GM19351 (cell line): ENCODE measurements around the gene PRR35.

Experiments
- ATAC-seq: cut with Tn5 transposase; IDR thresholded peaks from one replicate; pipeline ENCODE4 v1.9.1; 2021; ENCODE audit warnings: mild to moderate bottlenecking, moderate library complexity; ENCODE audit not compliant: unreplicated experiment

PRR35 gene

GRCh38 chr16:578232-578869, 18.2 kb downstream of the PRR35 start:
- ATAC-seq, result no peak

DNA sequence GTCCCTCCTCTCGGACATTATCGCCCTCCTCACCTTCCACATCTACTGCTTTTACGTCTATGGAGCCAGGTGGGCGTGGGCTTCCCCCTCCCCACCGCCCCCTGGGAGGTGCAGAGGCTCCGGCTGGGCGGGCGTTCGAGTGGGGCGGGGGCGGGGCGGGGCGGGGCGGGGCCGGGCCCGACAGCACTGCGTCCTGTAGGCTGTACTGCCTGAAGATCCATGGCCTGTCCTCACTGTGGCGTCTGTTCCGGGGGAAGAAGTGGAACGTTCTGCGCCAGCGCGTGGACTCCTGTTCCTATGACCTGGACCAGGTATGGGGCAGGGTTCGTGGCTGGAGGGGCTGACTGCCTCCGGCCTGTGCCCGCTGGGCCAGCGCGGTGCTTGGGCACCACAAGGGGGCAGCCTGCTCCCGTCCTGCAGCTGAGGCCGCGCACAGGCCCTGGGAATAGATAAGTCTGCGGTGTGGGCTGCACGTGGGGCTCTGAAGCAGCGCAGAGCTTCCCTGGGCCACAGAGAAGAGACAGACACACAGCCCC, 18.7 kb downstream of the PRR35 start:
- no peak for ATAC-seq

DNA sequence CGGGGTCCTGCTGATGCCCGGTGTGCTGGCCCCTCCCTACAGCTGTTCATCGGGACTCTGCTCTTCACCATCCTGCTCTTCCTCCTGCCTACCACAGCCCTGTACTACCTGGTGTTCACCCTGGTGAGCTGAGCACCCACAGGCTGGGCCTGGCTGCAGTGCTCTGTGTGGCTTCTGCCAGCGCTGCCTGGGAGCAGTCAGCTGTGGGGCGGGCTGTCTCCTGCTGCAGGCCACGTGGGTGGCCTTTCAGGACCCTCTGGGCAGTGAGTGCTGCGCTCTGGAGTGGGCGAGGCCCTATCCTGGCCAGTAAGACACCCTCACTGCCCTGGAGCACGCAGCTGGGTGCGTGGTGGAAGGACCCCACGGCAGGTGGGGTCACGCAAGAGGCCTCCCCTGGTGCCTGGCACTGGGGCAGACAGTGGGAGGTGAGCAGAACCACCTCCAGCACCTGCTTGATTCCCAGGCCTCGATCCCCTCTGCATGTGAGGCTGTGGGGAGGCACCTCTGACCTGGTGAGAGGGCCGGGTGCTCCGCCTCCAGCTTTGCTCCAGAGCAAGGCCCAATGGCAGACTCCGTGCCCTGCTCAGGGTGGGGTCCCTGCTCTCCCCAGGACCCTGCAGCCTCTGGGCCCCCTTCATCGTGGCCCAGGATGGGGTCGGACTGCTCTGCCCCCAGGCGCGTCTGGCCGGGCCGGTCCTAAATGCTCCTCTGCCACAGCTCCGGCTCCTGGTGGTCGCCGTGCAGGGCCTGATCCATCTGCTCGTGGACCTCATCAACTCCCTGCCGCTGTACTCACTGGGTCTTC, 20.1 kb downstream of the PRR35 start:
- no peak for ATAC-seq

- no peak for ATAC-seq
Observed at GRCh38 chr16:580946-581498, 20.8 kb downstream of the PRR35 start.

- ATAC-seq, result no peak
Observed at GRCh38 chr16:582218-582613, 22.0 kb downstream of the PRR35 start.

GRCh38 chr16:582614-583331, 22.6 kb downstream of the PRR35 start:
- ATAC-seq, result no peak

DNA sequence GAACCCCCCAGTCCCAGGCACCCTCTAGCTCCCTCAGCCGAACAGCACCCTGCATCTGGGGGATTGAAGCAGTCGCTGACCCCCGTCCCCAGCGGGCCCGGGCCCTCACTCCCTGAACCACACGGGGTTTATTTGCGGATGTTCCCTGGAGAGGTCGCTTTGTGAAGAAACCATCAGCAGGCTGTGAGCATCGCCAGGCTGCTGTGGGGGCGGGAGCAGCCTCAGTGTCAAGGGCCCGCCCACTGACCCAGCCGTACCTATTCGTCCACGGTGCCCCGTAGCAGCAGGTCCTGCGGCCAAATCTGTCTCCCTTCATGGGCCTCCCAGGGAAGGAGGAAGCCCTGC, 23.2 kb downstream of the PRR35 start:
- no peak for ATAC-seq

- ATAC-seq, result no peak
Observed at GRCh38 chr16:583815-584591, 23.8 kb downstream of the PRR35 start.

GRCh38 chr16:585351-585750, 25.2 kb downstream of the PRR35 start:
- ATAC-seq, result no peak

- ATAC-seq, result no peak
Observed at GRCh38 chr16:586047-586644, 26.0 kb downstream of the PRR35 start.

GRCh38 chr16:586645-587590, 26.7 kb downstream of the PRR35 start:
- no peak for ATAC-seq

DNA sequence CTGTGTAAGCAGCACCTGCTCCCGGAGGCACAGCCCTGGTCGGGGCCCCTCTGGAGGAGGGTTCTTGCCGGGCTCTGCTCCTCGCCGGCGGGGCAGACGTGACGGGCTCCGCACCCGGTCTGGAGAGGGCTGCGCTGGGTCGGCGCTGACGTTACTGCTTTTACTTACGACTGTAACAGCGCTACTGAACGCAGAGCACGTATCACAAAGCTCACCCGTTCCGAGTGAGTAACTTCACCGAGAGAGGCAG, 28.4 kb downstream of the PRR35 start:
- ATAC-seq, result peak; percentile 19

GRCh38 chr16:588889-589657, 28.9 kb downstream of the PRR35 start:
- peak; percentile 66 for ATAC-seq

DNA sequence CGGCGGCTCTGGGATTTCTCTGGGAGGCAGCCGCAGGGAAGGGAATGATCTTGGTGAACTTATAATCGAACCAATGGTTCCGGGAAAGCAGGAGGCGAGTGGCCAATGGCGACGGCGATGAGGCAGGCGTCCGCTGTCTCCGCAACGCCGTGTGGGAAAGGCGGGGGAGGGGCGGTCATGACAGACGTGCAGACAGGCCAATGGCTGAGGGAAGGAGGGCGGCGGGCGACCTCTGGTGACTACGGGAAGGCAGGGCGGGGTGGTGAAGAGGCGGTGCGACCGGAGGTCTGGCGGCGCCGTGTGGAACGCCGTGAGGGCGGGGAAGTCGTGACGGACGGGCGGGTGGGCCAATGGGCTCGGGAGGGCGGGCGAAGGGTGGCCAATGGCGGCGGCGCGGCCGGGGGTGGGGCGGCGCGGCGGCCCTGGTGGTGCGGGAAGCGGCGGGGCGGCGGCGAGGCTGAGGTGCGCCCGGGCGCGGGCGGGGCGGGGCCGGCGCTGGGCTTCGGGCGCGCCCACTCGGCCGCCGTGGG, 29.5 kb downstream of the PRR35 start, which contains the start of gene RAB40C:
Gene RAB40C, plus strand, starts transcription at position 409 of the 530 bp plus-strand sequence. CDS start 226 bp downstream, outside the sequence.
- peak; percentile 76 for ATAC-seq

GRCh38 chr16:590188-590814, 30.1 kb downstream of the PRR35 start:
- no peak for ATAC-seq

DNA sequence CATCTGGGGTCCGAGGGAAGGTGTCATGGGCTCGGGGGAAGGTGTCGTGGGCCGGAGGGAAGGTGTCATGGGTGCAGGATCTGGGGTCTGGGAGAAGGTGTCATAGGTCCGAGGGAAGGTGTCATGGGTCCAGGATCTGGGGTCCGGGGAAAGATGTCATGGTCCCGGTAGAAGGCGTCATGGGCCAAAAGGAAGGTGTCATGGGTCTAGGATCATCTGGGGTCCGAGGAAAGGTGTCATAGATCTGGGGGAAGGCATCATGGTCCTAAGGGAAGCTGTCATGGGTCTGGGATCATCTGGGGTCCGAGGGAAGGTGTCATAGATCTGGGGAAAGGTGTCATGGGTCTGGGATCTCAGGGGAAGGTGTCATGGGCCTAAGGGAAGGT, 30.6 kb downstream of the PRR35 start:
- ATAC-seq, result no peak

DNA sequence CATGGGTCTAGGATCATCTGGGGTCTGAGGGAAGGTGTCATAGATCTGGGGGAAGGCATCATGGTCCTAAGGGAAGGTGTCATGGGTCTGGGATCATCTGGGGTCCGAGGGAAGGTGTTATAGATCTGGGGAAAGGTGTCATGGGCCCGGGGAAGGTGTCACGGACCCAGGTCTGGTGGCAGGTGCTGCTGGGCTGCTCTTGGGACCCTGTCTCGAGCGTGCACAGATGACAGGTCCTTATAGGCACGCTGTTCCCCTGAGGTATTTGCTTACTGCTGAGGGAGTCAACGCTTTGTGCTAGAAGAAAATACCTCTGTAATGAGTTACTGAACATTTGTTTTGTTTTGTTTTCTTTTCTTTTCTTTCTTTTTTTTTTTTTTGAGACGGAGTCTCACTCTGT, 31.0 kb downstream of the PRR35 start:
- no peak for ATAC-seq
